Adrenal gland (tissue), 12 donors: Measurements from ENCODE around the gene GRIA4. TPM values are rescaled to one million over a fixed set of nuclear protein-coding genes. Genes with fewer than 3 reads are reported as not detected.

Experiments
- DNase-seq, 7 donors: peaks; one replicate each; pipeline ENCODE4 v3.0.0-alpha.2; 2019 to 2020
- H3K27ac ChIP-seq, 5 donors: fragments of 200-600 bp; sonication (generic) in 4 of 5; 1 replicate in 3 of 5; 2 replicates in 2 of 5; pipeline versions ENCODE4 v1.5.1 to v1.8.0; 2016 to 2020; ENCODE audit warnings: mild to moderate bottlenecking in 1 of 5
- H3K27me3 ChIP-seq: fragments of 200-600 bp; 2 replicates; pipeline ENCODE4 v1.8.0; 2021
- H3K36me3 ChIP-seq, 2 donors: fragments of 200-600 bp; replicated peaks in 1 of 2; 1 replicate in 1 of 2; 2 replicates in 1 of 2; pipeline versions ENCODE4 v1.5.1 to v1.8.0; 2018 to 2022
- H3K4me1 ChIP-seq, 2 donors: fragments of 200-600 bp; replicated peaks in 1 of 2; 1 replicate in 1 of 2; 2 replicates in 1 of 2; pipeline versions ENCODE4 v1.5.1 to v1.8.0; 2018 to 2021
- H3K4me3 ChIP-seq, 4 donors: fragments of 200-600 bp; sonication (generic) in 3 of 4; one replicate each; pipeline ENCODE4 v1.5.1; 2016 to 2018
- H3K9me3 ChIP-seq, 3 donors: fragments of 200-600 bp; sonication (generic) in 1 of 3; replicated peaks in 1 of 3; 1 replicate in 2 of 3; 2 replicates in 1 of 3; pipeline versions ENCODE4 v1.5.1 to v1.8.0; 2016 to 2021
- POLR2A ChIP-seq, 2 donors: fragments of 450-650 bp; IDR thresholded peaks; one replicate each; pipeline ENCODE4 v1.6.1; 2017; ENCODE audit warnings: antibody characterized with exemption in 2 of 2, mild to moderate bottlenecking in 2 of 2, moderate library complexity in 1 of 2
- WGBS, 4 donors: extraction: QIAGEN DNeasy Blood & Tissue Kit in 2 of 4; methylation state at CpG; one replicate each; pipeline versions ENCODE4 v1.1.5 to v1.1.7; 2013 to 2017; 5-methylcytosine and 5-hydroxymethylcytosine counted together
- intact Hi-C, 2 donors: fragments of 100-400 bp; cut with DNase I; formaldehyde crosslinking; loops; one replicate each; pipeline versions ENCODE4 v1.14.1 to v1.15.0; 2022 to 2023
- polyA plus RNA-seq, 3 donors: library from polyadenylated mRNA; stranded (reverse); fragments of 200-250 nt in 2 of 3; fragments of 350-450 nt in 1 of 3; fragmentation: Illumina TruSeq in 1 of 3; extraction: RNeasy Lipid Tissue Mini Kit (QIAGEN cat#74804) in 1 of 3; gene quantifications; one replicate each; pipeline ENCODE4 v1.2.3, GENCODE V29; 2013 to 2014
- total RNA-seq, 9 donors: library from RNA; depleted of rRNA in 4 of 9; stranded (reverse); fragments of >200 nt in 4 of 9; fragments of 120-200 nt in 1 of 9; fragmentation: NEBNext Ultra II Directional in 1 of 9; extraction: Animal tissue kit (Norgen Biotek cat#: 25700) in 1 of 9; gene quantifications; one replicate each; pipeline versions ENCODE4 v1.1.0 to v1.2.4, GENCODE V29; 2013 to 2023
- TF ChIP-seq, protein P1 (sequence below), 6 experiments: fragments of 450-650 bp in 4 of 6; fragments of 200-600 bp in 2 of 6; sonication (generic) in 1 of 6; IDR thresholded peaks; 1 replicate in 5 of 6; 2 replicates in 1 of 6; pipeline versions ENCODE4 v1.5.1 to v1.8.0; 2016 to 2021; ENCODE audit warnings: antibody characterized with exemption in 6 of 6, mild to moderate bottlenecking in 2 of 6, moderate library complexity in 1 of 6
- donor health status: healthy with polysubstance abuse.
- donor health status: Bipolar disorder and iron deficiency.
- donor health status: DM: yes; HTN: yes; CAD: no.
- donor health status: DM: no; HTN: no; CAD: no.
- donor health status: DM: no; HTN: no; CAD: no.
- donor health status: DM: yes; HTN: yes; CAD: no.

The GRIA4 gene
- total and polyA plus RNA-seq, 12 donors = 0.16 to 6.2 (median 2.0) TPM; not detected in 3

DNA sequence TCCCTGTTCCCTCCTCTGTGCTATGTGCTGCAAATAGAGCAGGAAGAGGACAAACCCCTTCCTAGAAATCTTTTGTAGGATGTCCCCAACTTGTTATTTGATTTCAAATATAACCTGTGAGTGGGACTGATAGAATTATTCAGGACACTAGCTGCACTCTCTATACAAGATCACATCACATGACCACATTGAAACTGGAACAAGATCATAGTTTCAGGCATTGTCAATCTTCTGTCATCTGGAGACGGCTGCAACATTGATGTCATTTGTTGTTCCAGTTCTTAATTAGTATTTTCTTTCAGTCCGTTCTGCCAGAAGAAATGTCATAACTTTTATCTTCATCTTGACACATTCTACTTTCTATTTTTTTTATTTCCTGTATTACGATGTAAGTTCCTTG lies 89.3 kb downstream of the GRIA4 start:
- Histone ChIP-seq H3K9me3 (no peaks in the 10 kb centered on the region), H3K4me1 (no peaks in the 10 kb centered on the region), H3K27ac (no peak overlapping the region), H3K27me3 (no peaks in the 10 kb centered on the region), H3K36me3 (no peaks in the 10 kb centered on the region), H3K4me3 (no peak overlapping the region)
- no peak for DNase-seq
- intact Hi-C loops = no loop called here
- TF ChIP-seq, protein P1, sequence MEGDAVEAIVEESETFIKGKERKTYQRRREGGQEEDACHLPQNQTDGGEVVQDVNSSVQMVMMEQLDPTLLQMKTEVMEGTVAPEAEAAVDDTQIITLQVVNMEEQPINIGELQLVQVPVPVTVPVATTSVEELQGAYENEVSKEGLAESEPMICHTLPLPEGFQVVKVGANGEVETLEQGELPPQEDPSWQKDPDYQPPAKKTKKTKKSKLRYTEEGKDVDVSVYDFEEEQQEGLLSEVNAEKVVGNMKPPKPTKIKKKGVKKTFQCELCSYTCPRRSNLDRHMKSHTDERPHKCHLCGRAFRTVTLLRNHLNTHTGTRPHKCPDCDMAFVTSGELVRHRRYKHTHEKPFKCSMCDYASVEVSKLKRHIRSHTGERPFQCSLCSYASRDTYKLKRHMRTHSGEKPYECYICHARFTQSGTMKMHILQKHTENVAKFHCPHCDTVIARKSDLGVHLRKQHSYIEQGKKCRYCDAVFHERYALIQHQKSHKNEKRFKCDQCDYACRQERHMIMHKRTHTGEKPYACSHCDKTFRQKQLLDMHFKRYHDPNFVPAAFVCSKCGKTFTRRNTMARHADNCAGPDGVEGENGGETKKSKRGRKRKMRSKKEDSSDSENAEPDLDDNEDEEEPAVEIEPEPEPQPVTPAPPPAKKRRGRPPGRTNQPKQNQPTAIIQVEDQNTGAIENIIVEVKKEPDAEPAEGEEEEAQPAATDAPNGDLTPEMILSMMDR (IDR thresholded peaks at IDR 0.05) = no peak
- no peak for TF ChIP-seq POLR2A (IDR thresholded peaks at IDR 0.05)
- WGBS, 4 donors = 17 to 25% (median 20%) methylated on average over 3 of the region's 3 CpGs

DNA sequence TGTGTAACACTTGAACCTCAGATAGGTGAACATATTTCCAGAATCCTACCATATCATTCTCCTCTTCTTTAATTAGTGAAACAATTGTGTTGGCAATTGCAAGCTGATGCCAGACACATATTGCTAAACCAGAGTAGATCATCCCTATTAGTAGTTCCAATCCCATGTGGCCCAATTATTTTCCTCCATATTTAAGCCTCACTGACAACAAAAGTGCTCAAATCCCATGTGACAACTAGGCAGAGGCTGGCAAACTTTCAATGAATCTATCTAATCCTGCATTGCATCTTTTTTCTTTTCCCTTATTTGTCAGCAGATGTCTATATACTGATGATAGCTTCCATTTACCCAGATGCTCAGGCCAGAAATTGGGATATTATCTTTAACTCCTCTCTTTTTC lies 90.4 kb downstream of the GRIA4 start:
- H3K27me3 ChIP-seq = no peaks in the 10 kb centered on the region
- H3K36me3 ChIP-seq = no peaks in the 10 kb centered on the region
- no peaks in the 10 kb centered on the region for H3K4me1 ChIP-seq
- no peak overlapping the region for H3K4me3 ChIP-seq
- no peak for DNase-seq
- H3K27ac ChIP-seq = no peak overlapping the region
- intact Hi-C loops = no loop called here
- H3K9me3 ChIP-seq = no peaks in the 10 kb centered on the region
- TF ChIP-seq, protein P1 (IDR thresholded peaks at IDR 0.05) = no peak
- TF ChIP-seq POLR2A (IDR thresholded peaks at IDR 0.05) = no peak

DNA sequence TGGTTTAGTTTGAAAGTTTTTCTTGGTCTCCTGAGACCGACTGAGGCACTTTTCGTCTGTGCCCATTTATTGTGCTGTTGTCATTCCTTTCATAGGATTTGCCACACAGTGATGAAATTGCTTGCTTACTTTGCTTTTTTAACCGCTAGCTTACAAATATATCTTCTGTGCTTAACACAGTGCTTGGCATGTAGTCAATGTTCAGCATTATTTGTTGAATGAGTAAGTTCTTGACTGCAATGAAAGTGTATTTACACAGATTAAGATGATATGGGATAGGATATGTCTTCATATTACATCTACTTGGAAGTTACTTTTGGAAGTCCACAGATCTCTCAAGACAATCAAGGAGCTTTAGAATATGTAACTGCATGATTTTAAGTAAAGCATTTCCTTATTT lies 91.2 kb downstream of the GRIA4 start:
- intact Hi-C loops = no loop called here
- Histone ChIP-seq H3K9me3 (no peaks in the 10 kb centered on the region), H3K36me3 (no peaks in the 10 kb centered on the region), H3K4me3 (no peak overlapping the region), H3K27ac (no peak overlapping the region), H3K4me1 (no peaks in the 10 kb centered on the region), H3K27me3 (no peaks in the 10 kb centered on the region)
- no peak for DNase-seq
- TF ChIP-seq POLR2A (IDR thresholded peaks at IDR 0.05) = no peak
- TF ChIP-seq, protein P1 (IDR thresholded peaks at IDR 0.05) = no peak
- 73 to 85% (median 78%) methylated on average over 3 of the region's 3 CpGs for WGBS, 4 donors

DNA sequence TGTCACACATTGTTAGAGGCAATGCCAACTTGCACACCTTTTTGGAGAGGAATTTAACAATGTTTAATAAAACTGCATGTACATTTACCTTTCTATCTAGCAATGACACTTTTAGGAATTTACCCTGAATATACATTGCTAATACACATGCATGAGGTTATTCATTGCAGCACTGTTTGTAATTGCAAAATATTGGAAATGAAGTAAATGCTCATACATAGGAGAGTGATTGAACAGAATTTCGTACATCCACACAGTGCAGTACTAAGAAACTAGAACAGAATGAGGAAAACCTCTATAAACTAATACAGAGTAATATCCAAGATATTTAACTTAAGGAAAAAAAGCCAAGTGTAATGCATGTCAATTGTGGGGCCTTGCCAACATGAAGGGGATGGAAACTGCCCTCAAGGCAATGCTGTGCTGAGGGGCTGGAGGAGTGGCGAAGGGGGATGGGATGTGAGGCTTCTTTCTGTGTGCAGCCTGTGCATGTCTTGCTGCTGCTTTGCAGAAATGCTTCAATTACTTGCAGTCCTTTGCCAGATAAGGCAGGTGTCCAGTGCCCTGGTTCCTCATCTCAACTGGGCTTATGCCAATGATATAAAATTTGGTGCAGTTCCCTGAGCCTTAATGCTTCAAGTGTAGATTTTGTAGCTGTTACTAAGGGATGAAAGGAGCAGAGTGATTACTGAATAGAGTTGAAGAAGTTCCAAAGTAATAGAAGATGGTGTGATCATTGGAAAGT lies 96.1 kb downstream of the GRIA4 start:
- intact Hi-C loops = no loop called here
- H3K9me3 ChIP-seq = no peaks in the 10 kb centered on the region
- no peaks in the 10 kb centered on the region for H3K4me1 ChIP-seq
- H3K4me3 ChIP-seq = no peak overlapping the region
- H3K27ac ChIP-seq = no peak overlapping the region
- no peaks in the 10 kb centered on the region for H3K36me3 ChIP-seq
- no peaks in the 10 kb centered on the region for H3K27me3 ChIP-seq
- DNase-seq = no peak
- TF ChIP-seq, protein P1 (IDR thresholded peaks at IDR 0.05) = no peak
- no peak for TF ChIP-seq POLR2A (IDR thresholded peaks at IDR 0.05)
- 57 to 84% (median 69%) methylated on average over 2 of the region's 2 CpGs for WGBS, 4 donors
